Stimulated activated CD4-positive, alpha-beta T cell treated with anti-CD3 and anti-CD28 coated beads, Interleukin-4, amount 100 ng/mL, for 1 hour (primary cell): ENCODE measurements around the gene EFR3B.
"Not testable (repeated sequence)": the region's sequence is repeated elsewhere in the genome, so short reads cannot be mapped to it uniquely, and the experiment has no call there.

Experiments used
- DNase-seq: peaks from one replicate; pipeline ENCODE4 v3.0.0-alpha.2; 2020

EFR3B gene

DNA sequence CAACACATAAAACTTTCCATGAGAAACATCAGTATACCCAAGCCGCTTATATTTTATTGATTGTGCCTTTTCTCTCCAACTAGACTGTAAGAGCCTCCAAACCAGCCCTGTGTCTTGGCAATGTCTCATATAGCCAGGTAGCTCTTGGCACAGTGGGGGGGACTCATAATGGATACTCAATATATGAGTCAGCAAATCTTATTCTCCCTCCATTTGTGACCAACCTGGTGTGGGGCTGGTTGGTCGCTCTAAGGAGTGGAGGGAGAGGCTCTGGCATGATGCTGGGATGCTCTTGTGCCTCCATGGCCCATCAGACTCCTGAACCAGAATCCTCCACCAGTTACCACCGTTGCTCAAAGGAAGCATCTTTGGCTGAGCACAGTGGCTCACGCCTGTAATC, 32.0 kb downstream of the EFR3B start:
- no peak for DNase-seq

GRCh38 chr2:25074826-25075225, 33.0 kb downstream of the EFR3B start:
- no peak for DNase-seq

GRCh38 chr2:25076749-25077148, 34.9 kb downstream of the EFR3B start:
- DNase-seq = no peak

DNA sequence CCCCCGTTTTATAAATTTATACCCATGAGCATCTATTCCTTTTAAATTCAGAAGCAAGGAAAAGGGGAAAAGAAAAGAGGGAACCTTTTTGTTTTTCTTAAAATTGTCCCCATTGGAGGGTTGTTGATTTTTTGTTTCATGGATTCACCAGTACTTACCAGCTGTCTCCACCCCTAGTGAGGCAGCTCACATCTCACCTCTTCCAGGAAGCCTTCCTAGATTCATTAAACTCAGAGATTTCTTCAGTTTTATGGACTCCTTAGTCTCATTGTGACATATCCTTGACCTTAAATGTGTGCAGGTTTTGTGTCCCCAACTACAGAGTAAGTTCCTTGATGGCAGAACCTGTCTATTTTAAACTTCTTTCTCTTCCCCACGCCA, 35.9 kb downstream of the EFR3B start:
- DNase-seq = no peak

- no peak for DNase-seq
Observed at GRCh38 chr2:25078170-25079049, 36.5 kb downstream of the EFR3B start.

GRCh38 chr2:25079050-25079635, 37.3 kb downstream of the EFR3B start:
- no peak for DNase-seq

- no peak for DNase-seq
Observed at GRCh38 chr2:25081237-25081790, 39.4 kb downstream of the EFR3B start.

DNA sequence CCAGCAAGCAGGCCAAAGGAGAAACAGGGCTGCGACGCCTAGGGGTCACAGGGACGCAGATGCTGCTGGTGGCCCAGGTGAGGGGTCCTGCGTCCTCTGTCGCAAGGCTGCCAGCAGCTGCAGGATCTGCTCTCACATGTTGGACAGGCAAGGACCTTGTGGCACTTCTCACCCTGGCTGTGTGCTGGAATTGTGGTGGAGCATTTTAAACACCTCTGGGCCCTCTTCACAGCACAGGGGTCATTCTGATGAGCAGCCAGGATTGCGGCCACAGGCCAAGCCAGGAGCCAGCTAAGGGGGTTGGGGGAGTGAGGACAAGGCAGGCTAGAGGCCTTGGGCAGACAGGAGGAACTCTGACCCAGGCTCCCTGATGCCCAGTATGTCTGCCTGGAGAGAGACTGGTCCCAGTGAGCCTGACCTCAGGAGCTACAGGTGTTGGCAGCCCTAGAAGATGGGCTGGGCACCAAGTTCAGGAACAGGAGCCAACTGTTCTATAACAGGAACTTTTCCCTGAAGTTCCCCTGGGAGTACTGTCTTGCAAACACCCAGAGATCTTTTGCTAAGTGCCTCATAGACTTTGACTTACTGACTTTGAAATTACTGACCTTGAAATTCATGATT, 40.2 kb downstream of the EFR3B start:
- DNase-seq = no peak

- no peak for DNase-seq
Observed at GRCh38 chr2:25085761-25086560, 44.1 kb downstream of the EFR3B start.

DNA sequence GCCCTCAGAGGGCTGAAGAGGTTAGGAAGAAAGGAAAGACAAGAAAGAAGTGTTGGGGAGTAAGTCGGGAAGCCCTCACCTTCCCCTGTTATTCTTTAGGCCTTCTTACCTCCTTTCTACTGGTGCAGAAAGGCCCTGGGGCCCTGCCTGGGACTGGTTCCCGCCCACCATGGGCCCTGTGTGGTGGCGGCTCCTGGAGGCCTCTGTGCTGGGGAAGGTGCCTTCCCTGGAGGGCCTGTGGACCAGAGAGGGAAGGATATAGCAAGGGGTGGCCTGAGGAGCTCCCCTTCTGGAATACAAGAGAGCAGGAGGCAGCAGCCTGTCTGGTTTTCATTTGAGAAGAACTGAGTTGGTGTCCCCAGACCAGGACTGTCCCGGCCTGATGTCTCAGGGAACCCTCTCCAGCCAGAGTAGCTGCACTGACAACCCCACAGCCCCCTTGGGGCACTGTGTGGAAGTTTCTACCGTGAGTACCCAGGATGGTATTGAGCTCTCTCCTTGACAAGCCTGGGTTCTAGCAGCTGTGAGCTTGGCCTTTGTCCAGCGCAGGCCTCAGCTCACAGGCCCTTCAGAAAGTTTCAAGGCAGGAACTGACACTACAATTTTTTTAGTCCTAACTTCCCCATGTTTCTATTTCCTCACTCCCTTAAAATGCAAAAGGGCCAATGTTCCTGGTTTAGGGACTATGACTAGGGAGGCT, 47.1 kb downstream of the EFR3B start:
- DNase-seq = no peak

DNA sequence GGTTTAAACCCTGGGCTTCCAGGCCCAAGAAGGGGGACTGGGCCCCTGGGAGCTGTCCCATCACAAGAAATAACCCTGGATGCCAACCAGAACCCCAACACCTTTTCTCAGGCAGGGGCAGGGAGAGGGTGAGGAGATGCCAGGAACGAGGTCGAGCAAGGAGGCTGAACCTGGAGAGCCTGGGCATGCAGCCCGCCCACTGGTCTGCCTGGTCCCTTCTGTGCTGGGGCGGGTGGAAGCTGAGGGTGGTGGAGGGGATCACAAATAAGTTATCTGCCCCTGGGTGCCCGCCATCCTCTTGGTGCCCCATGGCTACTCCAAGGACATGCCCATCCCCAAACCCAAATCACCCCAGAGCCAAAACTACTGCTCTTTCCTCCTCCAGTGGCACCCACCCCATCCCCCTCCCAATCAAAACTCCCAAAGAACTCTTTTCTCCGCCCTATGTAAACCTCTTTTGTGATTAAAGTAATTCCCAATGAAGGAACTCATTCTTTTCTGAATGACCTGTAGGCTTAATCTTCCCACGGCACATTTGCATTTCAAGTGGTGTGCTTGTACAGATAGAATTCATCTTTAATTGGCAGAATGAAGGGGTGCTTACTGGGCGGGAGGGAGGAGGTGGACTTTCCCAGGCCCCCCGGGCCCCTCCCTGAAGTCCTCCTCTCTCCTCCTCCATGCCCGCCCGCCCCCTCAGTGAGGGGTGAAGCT, 47.9 kb downstream of the EFR3B start:
- DNase-seq = no peak

GRCh38 chr2:25090801-25091200, 48.9 kb downstream of the EFR3B start:
- DNase-seq = no peak

DNA sequence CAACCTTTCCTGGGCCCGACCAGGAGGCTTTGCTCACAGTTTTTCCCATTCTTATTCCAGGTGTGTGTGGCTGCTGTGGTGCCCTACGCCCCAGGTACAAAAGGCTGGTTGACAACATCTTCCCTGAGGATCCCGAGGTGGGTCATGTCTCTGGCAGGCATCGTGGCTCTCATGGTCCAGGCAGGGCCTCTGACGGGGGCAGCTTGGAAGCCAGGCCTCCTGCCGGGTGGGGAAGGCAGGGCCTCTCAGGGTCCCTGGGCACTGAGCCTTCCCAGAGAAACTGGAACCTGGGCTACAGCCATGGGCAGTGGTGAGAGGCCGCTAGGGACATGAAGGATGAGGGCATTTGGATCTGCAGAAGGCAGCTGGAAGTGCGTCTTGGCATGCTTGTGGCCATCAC, 49.4 kb downstream of the EFR3B start:
- no peak for DNase-seq

- no peak for DNase-seq
Observed at GRCh38 chr2:25098056-25098455, 56.2 kb downstream of the EFR3B start.

GRCh38 chr2:25098670-25099486, 57.0 kb downstream of the EFR3B start:
- DNase-seq = no peak

DNA sequence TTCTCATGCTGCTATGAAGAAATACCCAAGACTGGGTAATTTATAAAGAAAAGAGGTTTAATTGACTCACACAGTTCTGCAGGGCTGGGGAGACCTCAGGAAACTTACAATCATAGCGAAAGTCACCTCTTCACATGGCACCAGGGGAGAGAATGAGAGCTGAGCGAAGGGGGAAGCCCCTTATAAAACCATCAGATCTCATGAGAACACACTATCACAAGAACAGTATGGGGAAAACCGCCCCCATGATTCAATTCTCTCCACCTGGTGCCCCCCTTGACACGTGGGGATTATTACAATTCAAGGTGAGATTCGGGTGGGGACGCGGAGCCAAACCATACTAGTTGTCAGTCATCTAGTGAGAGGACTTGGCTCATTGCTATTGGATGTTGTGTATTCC, 60.5 kb downstream of the EFR3B start:
- not testable (repeated sequence) for DNase-seq

- no peak for DNase-seq
Observed at GRCh38 chr2:25103287-25103871, 61.5 kb downstream of the EFR3B start.

GRCh38 chr2:25104736-25105135, 62.9 kb downstream of the EFR3B start:
- no peak for DNase-seq

DNA sequence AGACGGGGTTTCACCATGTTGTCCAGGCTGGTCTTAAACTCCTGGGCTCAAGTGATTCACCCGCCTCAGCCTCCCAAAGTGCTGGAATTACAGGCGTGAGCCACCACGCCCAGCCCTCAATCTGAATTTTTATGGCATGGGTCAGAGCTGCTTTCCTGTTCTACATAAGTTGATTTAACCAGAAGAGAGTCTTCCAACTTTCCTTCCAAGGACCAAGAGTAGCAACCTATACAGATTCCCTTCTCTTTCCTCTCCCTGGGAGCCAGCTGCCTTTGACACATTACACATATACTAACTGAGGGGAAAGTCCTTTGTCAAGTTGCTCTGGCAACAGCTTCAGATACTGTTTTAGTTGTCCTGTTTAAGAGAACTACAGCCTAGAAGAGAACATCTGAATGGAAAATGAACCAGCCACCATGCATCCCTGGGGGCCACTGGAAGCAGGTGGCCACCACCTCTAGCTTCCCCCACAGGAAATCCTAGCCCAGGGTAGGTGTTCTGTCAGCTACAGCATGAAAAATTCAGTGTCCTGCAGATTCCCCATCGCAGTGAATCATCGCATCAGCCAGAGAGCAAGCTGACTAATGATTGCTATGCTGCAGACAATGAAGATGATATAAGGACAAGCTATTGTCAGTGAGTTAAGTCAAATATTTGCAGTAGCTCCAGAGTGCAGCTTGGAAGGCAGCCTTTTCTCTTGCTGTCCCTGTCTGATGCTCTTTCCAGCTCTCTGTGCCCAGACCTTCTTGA, 63.6 kb downstream of the EFR3B start:
- no peak for DNase-seq

DNA sequence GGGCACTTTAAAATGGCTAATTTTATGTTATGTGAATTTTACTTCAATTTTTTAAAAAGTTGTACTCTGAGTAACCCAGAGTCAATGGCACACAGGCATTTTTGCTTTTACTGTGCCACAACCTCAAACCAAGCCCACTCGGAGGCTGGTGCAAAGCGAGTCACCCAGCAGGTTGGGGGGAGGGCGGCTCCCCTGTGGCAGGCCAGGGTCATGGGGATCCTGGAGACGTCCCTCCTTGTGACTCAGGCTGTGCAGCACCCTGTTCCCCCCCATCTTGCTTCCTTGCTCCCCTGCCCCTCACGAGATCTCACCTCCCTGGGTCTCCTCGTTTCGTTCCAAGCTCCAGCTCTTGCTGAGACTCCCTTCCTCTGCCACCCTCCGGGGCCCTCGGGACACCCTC, 67.9 kb downstream of the EFR3B start:
- DNase-seq = no peak
